Activated CD4-positive, alpha-beta T cell treated with anti-CD3 and anti-CD28 coated beads for 24 hours (primary cell): ENCODE data around the gene DTX1.

Source experiments
- DNase-seq, 2 donors: peaks; one replicate each; pipeline ENCODE4 v3.0.0-alpha.2; 2020; ENCODE audit warnings: low read depth in 2 of 2

The DTX1 gene

DNA sequence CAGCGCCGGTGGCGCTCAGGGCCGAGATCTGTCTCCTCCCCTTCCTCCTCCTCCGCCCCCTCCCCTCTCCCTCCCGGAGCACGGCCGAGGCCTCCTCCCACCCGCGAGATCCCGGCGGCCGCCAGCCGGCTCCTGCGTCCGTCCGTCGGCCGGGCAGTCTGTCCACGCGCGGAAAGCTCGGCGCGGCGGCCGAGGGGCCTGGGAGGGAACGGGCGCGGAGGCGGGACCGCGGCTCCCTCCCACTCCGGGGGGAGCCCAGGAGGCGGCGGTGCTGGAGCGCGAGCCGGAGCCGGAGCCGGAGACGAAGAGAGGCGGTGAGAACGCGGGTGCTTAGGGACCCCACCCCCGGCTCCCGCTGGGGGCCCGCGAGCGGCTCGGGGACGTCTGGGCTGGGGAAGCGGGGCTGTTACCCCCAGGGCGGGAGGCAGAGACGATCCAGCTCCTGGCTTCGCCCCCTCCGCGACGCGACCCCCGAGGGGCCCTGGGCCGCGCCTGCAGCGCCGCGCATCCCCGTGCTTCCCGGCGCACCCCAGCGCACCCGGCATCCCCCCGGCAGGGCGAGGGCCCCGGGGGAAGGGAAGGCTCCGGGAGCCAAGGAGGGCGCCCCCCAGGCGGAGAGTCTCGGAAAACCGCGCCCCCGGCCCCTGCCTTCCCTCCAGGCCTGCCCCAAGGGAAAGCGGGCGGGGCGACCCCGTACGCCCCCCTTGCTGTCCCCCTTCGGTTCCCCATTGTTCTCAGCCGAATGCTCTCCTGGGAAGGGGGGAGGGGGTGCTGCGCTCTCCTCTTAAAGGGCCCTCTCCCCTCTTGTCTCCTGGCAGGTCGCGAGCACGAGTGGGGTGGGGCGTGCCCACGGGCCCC is at the start of gene DTX1:
Gene DTX1 (plus strand): TSS at position 100 of the 858 bp plus-strand sequence. CDS start 1,463 bp downstream, outside the sequence.
- DNase-seq = peak in 1 of 2 donors; percentile 26

DNA sequence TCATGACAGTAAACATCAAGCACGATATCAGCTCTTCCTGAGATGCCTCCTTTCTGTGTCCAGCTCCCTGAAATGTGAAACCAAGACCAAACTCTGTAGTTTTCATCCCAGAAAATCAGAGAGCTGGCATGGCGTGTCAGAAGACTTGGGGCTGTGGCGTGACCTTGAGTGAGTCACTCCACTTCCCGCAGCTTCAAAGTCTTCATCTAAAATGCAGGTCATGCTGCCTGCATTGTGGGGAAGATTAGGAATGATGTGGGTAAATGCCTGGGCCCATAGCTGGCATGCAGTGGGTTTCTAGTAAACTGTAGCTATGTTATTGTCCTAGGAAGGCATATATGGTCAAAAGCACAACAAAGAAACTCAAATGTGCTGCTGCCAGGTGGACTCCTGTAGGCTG is 49.4 kb upstream of the DTX1 start:
- DNase-seq = no peak

DNA sequence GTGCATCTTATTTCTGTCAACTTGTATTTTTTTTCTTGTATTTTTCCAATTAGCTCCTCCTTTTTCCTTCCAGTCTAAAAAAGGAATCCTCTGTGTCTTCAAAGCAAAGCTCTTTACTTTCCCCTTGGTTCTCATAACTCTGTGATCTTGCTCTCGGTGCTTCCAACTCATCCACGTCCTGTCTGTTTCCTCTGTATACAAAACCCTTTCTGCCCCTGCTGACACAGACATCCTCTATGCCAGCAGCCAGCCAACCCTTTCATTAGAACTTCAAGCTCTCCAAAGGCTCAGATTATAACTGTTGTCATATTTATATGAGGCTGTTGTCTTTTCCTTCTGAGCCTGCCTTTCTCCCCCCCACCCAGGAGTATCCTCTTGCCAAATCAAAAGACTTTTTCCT is 45.8 kb upstream of the DTX1 start:
- no peak for DNase-seq

DNA sequence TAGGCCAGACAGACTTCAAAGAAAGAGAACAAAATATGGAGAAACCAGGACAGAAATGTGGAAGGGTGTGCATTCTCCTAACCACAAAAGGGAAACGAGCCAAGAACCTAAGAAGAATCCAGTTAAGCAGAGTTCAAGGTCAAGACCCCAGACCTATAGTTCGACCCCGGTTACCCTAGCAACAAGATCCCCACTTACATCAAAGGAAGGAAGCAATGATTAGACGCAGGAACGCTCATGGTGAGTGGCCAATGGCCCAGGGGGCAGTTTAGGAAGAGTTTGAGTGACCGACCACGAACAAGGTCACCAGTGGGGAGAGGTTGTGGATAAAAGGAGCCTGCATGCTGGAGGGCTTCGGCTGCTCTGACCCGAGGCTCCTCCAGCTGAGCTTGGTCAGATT is 42.0 kb upstream of the DTX1 start:
- no peak for DNase-seq

DNA sequence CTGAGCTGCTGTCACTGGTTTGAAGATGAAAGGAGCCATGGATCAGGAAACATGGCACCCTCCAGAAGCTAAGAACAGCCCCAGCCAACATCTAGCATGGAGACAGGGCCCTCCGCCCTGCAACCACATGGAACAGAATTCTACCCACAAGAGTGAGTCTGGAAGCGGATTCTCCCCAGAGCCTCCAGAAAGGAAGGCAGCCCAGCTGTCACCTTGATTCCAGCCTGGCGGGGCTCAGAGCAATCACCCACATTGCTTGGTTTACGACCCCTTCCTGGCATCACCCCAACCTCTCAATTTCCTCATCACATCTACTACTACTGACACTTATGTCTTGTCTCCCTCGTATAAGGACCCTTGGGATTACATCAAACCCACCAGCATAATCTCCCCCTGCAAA is 39.7 kb upstream of the DTX1 start:
- DNase-seq = no peak

DNA sequence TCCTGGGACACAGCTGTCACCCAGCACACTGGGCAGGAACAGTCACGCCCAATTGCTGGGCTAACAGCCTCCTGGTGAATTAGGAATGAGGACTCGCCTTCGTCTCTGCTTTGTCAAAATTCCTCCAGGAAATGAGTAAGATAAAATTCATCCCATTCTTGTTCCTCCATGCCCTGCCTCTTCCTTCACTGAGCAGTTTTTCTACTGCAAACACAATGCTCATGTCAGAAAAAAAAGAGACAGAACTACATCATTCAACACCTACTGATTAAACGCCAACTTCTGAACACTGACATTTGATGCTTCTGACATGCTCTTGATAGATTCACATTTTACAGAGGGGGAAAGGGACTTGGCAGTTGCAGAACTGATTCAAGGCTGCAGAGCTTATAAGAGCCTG is 37.5 kb upstream of the DTX1 start:
- DNase-seq = no peak

DNA sequence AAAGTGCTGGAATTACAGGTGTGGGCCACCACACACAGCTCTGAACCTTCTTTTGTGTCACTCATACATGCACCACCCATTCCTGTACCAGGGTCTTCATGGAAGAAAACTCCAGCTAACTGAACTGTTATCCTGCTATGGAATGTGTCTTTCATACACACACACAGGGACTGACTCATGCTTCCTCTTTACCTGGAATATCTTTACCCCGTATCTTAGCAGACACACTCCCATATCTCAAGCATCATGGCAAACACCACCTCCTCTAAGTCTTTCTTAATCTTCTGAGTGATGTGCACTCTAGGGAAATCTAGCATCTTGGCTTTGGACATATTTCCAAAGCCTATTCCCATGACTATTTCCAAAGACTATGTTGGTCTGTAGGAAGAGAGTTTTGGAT is 35.0 kb upstream of the DTX1 start:
- DNase-seq = no peak

DNA sequence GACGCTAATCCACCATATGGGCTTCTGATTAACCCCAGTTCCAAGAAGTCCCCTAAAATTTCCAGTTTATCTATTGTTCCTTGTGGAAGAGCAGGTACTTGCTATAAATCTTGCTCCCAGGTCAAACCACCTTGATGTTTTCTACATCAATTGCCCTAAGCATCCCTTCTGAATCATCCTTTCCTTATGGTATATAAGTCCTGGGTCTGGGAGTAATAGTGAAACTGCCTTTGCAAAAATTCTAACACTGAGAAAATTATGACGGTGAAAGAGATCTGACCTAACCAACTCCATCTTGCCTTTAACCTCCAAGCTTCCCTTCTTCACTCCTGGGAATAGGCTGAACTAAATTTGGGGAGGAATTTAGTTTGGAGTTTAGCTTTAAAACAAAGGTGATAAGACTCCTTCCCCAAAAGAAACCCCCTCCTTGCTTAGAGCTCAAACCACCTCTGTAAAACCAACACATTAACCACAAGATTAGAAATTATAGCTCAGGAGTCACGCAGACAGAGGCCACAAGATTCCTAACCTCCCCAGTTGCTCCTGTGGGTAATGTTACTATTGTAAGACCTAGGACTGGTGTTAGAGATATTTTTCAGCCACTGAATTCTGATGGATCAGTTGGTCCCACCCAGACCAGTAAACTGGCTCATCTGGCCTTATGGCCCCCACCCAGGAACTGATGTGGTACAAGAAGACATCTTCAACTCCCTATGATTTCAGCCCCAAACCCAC is 33.8 kb upstream of the DTX1 start:
- no peak for DNase-seq

DNA sequence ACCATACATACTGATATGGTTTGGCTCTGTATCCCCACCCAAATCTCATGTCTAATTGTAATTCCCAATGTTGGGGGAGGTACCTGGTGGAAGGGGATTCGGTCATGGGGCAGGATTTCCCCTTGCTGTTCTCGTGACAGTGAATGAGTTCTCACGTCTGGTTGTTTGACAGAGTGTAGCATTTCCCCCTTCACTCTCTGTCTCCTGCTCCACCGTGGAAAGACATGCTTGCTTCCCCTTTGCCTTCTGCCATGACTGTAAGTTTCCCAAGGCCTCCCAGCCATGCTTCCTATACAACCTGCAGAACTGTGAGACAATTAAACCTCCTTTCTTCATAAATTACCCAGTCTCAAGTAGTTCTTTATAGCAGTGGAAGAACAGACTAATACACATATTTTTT is 28.8 kb upstream of the DTX1 start:
- DNase-seq = no peak

DNA sequence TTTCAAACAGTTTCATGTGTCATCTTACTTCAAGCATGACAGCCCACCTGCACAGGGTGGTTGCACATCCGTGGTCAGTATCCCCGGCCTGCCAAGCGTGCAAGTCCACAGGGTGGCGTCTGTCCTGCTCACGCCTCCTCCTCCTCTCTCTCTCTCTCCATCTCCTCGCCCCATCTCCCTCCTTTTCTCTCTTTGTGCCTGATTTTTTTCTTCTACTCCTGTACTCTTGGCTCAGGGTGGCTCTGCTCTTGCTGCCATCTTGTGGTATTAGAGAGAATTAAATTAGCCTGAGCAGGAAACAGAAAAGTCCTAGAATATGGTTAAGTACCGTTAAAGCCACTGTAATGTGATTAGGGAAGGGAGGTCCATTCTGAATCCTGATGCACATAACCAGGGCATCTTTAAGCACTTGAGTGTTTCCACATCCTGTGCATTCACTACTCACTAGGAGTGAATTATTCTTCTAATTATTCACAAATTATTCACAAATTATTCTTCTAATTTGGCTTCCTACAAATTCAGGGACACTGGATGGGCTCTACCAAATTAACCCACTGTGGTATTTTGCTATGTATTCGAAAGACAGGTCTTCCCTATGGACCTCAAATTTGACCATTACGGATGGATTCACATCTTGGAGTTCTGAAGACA is 25.5 kb upstream of the DTX1 start:
- DNase-seq = no peak

DNA sequence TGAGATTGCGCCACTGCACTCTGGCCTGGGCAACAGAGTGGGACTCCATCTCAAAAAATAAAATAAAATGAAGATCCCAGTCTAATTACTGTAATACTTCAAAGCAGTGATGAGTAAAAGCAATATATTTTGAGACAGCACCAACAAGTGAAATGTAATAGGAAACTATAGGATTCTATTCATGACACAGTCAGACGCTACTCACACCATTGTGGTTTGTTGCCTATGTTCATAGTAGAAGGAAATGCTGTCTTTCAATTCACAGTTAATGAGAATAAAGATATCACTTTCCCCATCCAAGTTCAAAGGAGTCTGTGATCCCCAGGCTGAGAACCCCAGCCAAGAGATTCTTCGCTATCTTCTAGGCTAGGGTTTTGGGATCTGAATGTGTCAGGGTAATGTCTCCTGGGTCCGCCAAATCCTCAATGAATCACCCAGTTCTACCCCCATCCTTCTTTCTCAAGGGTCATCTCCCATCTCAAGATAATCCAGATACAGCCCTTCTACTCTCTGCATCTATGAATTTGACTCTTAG is 16.6 kb upstream of the DTX1 start:
- no peak for DNase-seq

DNA sequence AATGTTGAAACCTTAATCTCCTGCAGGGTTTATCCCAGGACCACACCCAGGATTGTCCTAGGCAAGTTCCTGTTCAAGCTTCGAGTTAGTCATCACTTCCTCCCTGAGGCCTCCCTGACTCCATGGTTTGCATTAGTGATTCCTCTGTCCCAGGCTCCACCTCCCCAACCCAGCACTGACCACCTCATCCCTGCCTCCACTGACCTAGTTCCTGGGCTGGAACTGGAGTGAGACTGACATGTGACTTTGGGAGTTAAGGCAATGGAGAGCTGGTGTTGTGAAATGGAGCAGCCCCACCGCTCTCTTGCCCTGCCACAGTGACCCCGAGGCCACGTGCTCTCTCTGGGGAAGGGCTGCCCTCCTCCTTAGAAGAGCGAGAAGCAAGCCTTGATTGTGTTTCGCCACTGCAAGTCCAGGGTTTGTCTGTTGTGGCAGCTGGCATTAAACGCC is 15.8 kb upstream of the DTX1 start:
- no peak for DNase-seq

DNA sequence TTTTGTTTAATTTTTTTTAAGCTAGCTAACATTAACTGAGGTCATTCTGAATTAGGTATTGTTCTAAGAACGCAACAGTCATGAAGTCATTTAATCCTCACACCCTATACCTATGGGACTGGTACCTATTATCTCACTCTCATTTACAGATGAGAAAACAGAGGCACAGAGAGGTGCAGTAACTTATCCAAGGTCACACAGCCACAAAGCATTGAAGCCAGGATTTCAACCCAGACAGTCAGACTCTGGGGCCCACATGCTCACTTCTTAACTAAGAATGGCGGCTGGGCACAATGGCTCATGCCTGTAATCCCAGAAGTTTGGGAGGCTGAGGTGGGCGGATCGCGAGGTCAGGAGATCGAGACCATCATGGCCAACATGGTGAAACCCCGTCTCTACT is 15.0 kb upstream of the DTX1 start:
- DNase-seq = no peak

DNA sequence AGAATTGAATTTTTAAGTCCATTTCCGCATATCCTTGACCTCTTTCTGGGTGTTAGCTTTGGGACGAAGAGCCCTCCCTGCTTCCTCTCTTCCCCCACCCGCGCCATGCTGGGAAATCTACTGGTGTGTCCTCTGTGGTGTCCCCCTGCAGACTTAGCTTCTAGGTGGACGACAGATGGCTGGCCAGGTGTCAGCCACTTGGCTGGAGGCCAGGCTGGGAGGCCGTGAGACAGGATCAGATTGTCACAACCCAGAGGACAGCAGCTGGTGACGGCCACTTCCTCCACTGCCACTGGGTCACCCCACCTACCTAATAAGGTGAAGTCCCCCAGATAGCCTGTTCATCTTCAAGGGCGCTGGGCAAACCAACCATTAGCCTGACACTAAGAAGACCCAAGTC is 13.3 kb upstream of the DTX1 start:
- no peak for DNase-seq

DNA sequence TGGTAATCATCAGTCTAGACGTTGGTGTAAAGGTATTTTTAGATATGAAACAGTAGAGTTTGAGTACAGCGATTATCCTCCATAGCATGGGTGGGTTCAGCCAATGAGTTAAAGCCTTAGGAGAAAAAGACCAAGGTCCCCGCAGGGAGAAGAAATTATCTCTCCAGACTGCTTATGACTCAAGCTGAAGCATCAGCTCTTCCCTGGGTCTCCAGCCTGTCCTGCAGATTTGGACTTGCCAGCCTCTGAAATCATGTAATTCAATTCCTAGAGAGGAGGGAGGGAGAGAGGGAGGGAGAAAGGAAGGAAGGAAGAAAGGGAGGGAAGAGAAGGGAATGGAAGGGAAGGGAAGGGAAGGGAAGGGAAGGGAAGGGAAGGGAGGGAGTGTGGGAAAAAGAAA is 12.0 kb upstream of the DTX1 start:
- DNase-seq = no peak

DNA sequence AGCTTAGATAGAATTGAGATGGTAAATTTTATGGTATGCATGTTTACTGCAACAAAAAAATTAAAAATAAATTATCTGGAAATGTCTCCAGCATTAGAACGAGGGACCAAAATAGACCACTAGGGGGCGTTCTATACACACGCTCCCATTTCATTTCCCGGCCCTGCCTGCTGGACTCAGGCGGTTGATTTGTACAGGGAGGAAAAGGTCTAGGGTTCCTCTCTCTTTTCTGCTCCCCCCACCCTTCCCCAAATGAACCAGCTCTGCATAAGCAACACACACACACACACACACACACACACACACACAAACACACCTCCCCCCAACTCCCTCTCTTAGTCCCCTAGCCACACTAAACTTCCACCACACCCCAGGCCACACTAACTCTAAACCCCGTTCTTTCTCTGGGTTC is 7.8 kb upstream of the DTX1 start:
- peak; percentile 24 to 58 for DNase-seq

DNA sequence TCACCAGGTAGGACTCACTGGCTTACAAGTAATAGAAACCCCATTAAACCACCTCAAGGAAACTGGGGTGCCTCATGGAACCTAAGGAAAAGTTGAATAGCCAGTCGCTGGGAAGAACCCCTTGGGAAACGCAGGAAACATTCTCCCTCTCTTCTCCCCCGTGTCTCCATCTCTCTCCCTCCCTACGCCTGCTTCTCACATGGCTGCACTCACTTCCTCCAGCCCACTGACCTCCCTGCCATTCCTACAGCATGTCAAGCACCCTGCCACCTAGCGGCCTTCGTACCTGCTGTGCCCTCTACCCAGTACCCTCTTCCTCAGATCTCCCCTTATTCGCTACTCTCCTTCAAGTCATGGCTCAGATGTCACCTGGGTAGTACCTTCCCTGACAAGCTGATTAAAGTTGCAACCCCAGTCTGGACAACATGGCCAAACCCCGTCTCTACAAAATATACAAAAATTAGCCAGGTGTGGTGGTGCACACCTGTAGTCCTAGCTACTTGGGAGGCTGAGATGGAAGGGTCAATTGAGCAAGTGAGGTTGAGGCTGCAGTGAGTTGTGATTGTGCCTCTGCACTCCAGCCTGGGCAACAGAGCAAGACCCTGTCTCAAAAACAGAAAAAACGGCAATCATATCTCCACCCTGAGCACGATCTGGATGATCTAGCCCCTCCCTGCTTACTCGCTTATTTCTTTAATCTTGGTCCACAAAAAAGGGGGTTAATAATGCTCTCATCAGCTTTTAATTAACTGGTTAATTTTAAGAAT is 6.4 kb upstream of the DTX1 start:
- DNase-seq = no peak

DNA sequence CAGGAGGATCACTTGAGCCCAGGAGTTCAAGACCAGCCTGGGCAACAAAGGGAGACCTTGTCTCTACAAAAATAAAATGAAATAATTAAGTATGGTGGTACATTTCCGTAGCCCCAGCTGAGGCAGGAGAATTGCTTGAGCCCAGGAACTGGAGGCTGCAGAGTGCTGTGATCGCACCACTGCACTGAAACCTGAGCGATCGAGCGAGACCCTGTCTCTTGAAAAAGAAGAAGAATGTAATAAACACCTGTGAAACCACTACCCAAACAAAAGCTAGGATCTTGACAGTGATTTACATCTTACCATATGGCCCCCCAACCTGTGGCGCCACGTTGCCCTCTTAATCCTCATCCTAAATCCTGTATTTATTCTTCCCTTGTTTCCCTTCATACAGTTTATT is 5.7 kb upstream of the DTX1 start:
- no peak for DNase-seq

DNA sequence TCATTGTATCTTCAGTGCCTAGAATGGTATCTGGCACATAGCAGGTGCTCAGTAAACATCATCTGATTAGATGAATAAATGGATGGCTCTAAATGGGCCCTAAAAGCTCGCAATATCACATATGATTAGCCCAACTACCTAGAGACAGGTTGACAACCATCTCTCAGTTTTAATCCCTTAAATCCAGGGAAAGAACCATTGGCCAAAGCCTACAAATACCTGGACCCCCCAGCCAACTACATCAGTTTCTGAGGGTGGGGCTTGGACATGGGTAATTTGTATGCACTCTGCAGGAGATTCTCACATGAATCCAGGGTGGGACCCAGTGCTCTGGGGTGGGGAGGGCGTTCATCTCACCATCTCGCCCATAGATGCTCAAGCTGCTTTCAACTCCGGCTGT is 4.8 kb upstream of the DTX1 start:
- DNase-seq = no peak

DNA sequence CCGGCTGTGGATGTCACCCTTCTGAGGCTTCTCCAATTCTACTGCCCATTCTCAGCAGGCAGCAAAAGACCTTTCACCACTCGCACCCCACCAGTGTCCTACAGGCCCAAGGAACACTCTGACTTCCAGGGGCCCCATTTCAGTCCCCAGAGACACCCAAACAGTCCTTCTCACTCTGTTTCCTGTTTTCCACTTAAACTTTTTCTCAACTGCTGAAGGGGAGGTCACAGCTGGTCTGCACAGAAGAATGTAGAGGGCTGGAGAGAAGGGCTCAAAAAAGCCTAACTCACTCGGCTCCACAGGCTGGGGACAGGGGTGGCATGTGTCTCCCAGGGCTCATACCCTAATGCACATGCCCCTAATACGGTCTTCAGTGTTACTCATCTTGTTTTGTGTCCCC is 4.2 kb upstream of the DTX1 start:
- DNase-seq = no peak

DNA sequence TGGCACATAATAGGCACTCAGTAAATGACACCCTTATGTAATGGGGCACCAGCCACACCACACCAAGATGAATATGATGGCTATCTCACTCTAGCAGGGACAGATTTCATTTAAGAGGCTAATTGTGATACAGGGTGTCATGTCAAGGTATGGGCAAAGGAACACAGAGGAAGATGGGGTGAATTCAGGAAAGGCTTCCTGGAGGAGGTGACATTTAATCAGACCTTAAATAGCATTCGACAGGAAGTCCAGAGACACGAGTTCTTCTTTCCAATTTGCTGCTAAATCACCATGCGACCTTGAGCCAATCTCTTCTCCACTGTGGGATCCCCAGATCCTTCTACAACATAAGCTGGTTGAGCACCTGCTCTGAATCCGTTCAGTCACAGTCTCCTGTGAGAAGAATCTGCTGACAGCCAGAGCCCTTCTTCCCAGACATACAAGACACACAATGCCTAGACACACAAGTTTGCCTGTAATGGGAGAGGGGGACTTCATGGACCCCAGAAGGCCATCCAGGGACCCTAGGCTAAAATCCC is 1.5 kb upstream of the DTX1 start:
- no peak for DNase-seq
